Neural crest cell (in vitro differentiated cells): ENCODE results near the gene RGN. TPM values are rescaled to one million over a fixed set of nuclear protein-coding genes. Genes with fewer than 3 reads are reported as not detected.
"Not testable (repeated sequence)": the region's sequence is repeated elsewhere in the genome, so short reads cannot be mapped to it uniquely, and the experiment has no call there.

Source experiments
- DNase-seq: peaks from one replicate; pipeline ENCODE4 v3.0.0; 2021; ENCODE audit warnings: low read depth, mixed read lengths, low spot score
- H3K27ac Mint-ChIP-seq: one replicate; pipeline ENCODE4 v1.8.0; 2021; ENCODE audit warnings: mild to moderate bottlenecking, mixed read lengths; ENCODE audit not compliant: unreplicated experiment
- H3K27me3 Mint-ChIP-seq: 2 replicates; pipeline ENCODE4 v1.8.0; 2021; ENCODE audit warnings: low read depth, mild to moderate bottlenecking, mixed read lengths
- H3K36me3 Mint-ChIP-seq: 2 replicates; pipeline ENCODE4 v1.8.0; 2021; ENCODE audit warnings: low read depth, mild to moderate bottlenecking, mixed read lengths
- H3K4me1 Mint-ChIP-seq: 2 replicates; pipeline ENCODE4 v1.8.0; 2021; ENCODE audit warnings: mixed read lengths
- H3K4me3 Mint-ChIP-seq: one replicate; pipeline ENCODE4 v1.8.0; 2021; ENCODE audit warnings: mild to moderate bottlenecking, mixed read lengths
- H3K9me3 Mint-ChIP-seq: 2 replicates; pipeline ENCODE4 v1.8.0; 2021; ENCODE audit warnings: mixed read lengths
- total RNA-seq: library from RNA; stranded (reverse); gene quantifications from 2 replicates; pipeline ENCODE4 v1.2.1, GENCODE V29; 2021
- TF ChIP-seq, protein P1 (sequence below): fragments of 200-600 bp; sonication (generic); conservative IDR thresholded peaks from 2 replicates; pipeline ENCODE4 v1.5.0; 2021; ENCODE audit warnings: antibody characterized with exemption, mild to moderate bottlenecking

The RGN gene
- total RNA-seq, 1 donor from 2014 or later = 0.70 TPM

DNA sequence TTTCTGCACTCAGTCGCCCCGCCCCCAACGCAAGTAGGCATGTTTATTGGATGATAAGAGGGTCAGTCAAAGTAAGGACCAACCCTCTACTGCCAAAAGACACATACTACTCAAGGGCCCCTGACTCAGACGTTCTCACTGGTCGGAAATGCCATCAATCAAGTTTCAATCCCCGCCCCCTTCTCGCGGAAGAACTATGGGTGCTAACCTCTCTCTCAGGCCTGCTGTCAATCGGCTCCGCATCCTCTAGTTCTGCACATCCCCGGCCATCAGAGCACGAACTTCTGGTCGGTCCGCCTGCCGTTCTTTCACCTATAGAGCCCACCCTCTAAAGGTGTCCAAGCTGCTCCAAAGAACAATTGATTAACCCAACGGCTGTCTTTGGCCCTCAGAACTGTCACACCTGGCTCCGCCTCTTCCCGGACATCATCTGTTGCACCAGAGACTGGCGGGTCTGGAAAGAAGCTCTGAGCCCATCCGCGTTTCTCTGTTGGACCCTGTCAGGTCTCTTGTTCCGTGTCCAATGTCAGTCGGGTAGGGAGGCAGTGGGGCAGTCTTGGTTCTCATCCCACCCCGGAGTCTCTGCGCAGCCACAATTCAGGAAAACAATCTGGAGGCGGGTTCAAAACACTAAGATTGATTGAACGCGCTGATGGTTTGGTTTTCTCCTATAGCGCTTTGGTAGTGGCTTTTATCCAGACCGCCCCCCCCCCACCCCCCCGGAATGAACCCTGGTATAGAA lies 51.1 kb downstream of the RGN start:
- H3K9me3 Mint-ChIP-seq = no peaks in the 10 kb centered on the region

DNA sequence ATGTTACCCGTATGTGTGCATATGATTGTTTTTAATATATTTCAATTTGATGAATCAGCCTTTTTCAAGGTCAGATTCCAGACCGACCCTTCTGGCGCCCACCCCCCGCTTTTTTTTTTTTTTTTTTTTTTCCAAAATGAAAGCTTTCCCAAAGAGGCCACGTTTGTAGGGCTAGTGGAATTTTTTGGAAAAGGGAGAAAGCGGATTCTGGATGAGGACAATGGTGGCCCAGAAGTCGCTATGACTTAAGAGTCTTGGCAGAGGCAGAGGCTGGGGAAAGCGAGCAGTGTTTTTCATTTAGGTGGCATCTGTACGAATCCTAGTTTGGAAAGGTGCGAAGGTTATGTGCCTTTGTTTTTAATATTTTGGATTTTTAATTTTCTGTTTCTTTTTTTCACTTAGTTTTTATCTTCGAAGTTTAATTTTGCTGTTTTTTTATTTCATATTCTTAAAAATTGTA lies 51.7 kb downstream of the RGN start:
- Mint-ChIP-seq H3K36me3 (no peaks in the 10 kb centered on the region), H3K27ac (no peak overlapping the region), H3K9me3 (no peaks in the 10 kb centered on the region), H3K27me3 (no peaks in the 10 kb centered on the region), H3K4me3 (peak overlapping the region; percentile 98), H3K4me1 (peaks cover 6% of the 10 kb centered on the region)
- TF ChIP-seq, protein P1, sequence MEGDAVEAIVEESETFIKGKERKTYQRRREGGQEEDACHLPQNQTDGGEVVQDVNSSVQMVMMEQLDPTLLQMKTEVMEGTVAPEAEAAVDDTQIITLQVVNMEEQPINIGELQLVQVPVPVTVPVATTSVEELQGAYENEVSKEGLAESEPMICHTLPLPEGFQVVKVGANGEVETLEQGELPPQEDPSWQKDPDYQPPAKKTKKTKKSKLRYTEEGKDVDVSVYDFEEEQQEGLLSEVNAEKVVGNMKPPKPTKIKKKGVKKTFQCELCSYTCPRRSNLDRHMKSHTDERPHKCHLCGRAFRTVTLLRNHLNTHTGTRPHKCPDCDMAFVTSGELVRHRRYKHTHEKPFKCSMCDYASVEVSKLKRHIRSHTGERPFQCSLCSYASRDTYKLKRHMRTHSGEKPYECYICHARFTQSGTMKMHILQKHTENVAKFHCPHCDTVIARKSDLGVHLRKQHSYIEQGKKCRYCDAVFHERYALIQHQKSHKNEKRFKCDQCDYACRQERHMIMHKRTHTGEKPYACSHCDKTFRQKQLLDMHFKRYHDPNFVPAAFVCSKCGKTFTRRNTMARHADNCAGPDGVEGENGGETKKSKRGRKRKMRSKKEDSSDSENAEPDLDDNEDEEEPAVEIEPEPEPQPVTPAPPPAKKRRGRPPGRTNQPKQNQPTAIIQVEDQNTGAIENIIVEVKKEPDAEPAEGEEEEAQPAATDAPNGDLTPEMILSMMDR = no peak
- DNase-seq = no peak

More for the DNA sequence above, 51.1 kb downstream of the RGN start:
- DNase-seq = peak; percentile 86
- peaks cover 6% of the 10 kb centered on the region for H3K4me1 Mint-ChIP-seq
- peak overlapping the region; percentile 96 for H3K27ac Mint-ChIP-seq
- H3K36me3 Mint-ChIP-seq = no peaks in the 10 kb centered on the region
- TF ChIP-seq, protein P1 = no peak
- no peaks in the 10 kb centered on the region for H3K27me3 Mint-ChIP-seq
- H3K4me3 Mint-ChIP-seq = peak overlapping the region; percentile 98

DNA sequence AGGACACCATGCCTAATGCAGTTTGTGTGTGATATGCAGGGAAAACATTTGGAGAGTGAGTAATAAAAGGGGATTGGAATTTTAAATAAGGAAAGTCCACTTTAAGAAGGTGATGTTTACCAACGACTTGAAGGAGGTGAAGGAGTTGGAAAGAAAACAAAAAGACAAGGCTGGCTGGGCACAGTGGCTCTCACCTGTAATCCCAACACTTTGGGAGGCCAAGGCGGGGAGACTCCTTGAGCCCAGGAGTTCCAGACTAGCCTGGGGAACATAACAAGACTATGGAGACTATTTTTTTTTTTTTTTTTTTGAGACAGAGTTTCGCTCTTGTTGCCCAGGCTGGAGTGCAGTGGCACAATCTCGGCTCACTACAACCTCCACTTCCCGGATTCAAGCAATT lies 55.2 kb downstream of the RGN start:
- no peaks in the 10 kb centered on the region for H3K27me3 Mint-ChIP-seq
- H3K9me3 Mint-ChIP-seq = no peaks in the 10 kb centered on the region
- no peaks in the 10 kb centered on the region for H3K36me3 Mint-ChIP-seq
- DNase-seq = no peak
- no peak overlapping the region for H3K27ac Mint-ChIP-seq
- peaks cover 6% of the 10 kb centered on the region for H3K4me1 Mint-ChIP-seq
- TF ChIP-seq, protein P1 = no peak
- no peak overlapping the region for H3K4me3 Mint-ChIP-seq

DNA sequence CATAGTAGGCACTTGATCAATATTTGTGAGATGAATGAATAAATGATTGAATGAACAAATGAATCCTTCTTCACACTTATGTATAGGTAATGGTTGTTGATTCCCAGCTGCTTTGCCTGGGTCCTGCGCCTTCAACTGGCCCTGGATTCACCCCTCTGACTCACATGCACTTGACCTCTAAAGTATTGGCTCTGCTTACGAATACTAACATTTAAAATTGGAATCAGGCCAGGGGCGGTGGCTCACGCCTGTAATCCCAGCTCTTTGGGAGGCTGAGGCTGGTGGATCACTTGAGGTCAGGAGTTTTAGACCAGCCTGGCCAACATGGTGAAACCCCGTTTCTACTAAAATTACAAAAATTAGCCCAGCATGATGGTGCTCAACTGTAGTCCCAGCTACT lies 57.4 kb downstream of the RGN start:
- not testable (repeated sequence) for H3K27me3 Mint-ChIP-seq, H3K9me3 Mint-ChIP-seq, H3K4me3 Mint-ChIP-seq, H3K27ac Mint-ChIP-seq, DNase-seq, H3K4me1 Mint-ChIP-seq, H3K36me3 Mint-ChIP-seq

DNA sequence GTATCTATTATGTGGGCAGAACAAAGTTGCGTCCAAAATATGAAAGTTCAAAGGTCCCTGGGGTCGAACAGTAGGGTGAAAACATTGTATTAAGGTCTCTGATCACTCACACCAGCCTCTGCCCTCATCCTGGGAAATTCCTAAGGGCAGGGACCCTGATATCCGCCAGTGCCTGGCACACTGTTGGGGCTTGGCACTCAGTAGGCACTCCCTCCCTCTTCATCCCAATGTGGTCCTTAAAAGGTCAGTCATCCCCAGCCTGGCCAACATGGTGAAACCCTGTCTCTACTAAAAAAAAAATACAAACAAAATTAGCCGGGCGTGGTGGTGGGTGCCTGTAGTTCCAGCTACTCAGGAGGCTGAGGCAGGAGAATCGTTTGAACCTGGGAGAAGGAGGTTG lies 59.9 kb downstream of the RGN start:
- Mint-ChIP-seq H3K4me1 (peaks cover under 1% of the 10 kb centered on the region), H3K36me3 (peaks cover 11% of the 10 kb centered on the region), H3K9me3 (no peaks in the 10 kb centered on the region), H3K4me3 (no peak overlapping the region), H3K27me3 (no peaks in the 10 kb centered on the region), H3K27ac (no peak overlapping the region)
- DNase-seq = no peak
- TF ChIP-seq, protein P1 = no peak

Other genes starting within 250 kb of the RGN start
- 11.8 and 12.1 TPM in 2 replicates for gene RP2, start 241.4 kb upstream of the RGN start, total RNA-seq
- 18.1 and 18.8 TPM in 2 replicates for gene JADE3, start 166.0 kb upstream of the RGN start, total RNA-seq
- gene NDUFB11, start 66.3 kb downstream of the RGN start, total RNA-seq = 113 and 115 TPM in 2 replicates
- 87.7 and 89.2 TPM in 2 replicates for gene RBM10, start 66.8 kb downstream of the RGN start, total RNA-seq
- 484 and 498 TPM in 2 replicates for gene UBA1, start 115.4 kb downstream of the RGN start, total RNA-seq
- 281 and 289 TPM in 2 replicates for gene CDK16, start 140.2 kb downstream of the RGN start, total RNA-seq
- 232 and 245 TPM in 2 replicates for gene USP11, start 154.6 kb downstream of the RGN start, total RNA-seq